NOMO-1 treated with dmso at 0.1 percent for 144 hours (cell line): Measurements from ENCODE around the gene C10orf67.
"Not testable (repeated sequence)": the region's sequence is repeated elsewhere in the genome, so short reads cannot be mapped to it uniquely, and the experiment has no call there.

Source experiments
- DNase-seq: peaks from one replicate; lab custom pipeline; 2025; ENCODE audit not compliant: unreplicated experiment; lab: John Stamatoyannopoulos, UW

Gene C10orf67

GRCh38 chr10:23362879-23363792 lies 18.5 kb upstream of the C10orf67 start:
- no peak for DNase-seq

DNA sequence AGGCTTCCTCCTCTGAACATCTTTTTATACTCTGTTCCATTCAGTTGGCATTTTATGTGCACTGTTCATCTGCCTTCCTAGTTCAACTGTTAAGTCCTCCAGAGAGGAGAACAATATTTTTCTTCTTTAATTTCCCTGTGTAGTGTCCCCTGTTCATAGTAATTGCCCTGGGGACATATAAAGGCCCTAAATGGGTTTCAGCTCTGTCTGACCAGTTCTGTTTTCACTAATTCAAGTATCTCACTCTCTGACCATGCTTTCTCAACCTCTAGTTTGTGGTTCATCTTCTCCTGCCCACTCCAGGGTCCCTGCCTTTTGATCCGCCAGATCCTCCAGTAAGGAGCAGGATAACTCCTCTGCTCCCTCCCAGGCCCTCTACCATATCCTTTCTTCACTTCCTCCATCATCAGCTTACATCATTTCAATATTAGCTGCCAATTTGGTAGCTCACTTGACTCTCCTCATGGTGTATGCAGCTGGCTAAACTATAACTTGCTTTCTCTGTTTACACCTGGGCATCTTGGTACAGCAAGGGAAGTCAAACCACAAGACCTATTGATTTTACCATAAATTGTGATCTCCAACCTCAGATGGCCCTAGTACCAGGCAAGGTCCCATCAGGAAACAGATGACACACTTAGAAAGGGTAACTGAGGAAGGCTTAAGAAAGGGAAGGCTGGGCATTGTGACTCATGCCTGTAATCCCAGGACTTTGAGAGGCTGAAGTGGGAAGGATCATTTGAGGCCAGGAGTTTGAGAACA lies 17.7 kb upstream of the C10orf67 start:
- no peak for DNase-seq

DNA sequence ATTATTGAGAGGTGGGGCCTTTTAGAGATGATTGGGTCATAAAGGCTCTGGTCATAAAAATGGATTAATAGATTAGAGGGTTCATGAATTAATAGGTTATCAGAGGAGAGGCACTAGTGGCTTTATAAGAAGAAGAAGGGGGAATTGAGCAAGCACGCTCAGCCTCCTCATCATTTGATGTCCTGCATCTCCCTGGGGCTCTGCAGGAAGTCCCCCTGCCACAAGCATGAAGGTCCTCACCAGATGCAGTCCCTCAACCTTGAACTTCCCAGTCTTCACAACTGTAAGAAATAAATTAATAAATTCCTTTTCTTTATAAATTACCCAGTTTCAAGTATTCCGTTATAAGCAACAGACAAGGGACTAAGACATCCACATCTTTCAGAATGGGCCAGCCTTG lies 17.1 kb upstream of the C10orf67 start:
- no peak for DNase-seq

DNA sequence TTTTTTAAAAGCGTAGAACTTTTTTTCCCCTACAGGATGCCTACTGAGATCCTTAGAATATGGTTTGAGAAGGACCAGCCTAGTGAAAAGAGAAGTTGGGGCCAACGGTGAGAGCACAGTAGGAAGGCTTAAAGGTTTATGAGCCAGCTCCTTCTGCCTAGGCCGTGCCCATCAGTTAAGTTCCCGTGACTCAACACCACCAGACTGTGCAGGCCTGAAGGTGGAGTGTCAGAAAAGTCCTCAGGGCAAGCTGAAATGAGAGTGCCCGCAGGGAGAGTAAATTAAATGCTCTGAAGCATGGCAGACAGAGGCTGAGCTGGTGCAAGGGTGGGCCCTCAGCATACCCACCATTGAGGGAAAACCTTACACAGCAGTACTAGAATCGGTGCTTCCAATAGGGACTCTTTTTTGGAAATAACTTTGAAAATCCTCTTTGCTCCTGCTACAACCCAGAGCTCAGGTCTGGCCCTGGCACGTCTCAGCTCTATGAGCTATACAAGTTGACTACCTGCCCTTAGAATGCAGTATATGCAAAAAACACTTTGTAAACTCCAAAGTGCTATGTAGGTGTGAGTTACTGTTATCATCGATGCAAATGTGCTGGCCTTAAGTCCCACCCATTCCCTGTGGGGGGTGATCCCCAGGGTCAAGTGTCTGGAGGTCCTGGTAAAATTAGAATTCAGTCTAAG lies 15.2 kb upstream of the C10orf67 start:
- DNase-seq, result no peak

DNA sequence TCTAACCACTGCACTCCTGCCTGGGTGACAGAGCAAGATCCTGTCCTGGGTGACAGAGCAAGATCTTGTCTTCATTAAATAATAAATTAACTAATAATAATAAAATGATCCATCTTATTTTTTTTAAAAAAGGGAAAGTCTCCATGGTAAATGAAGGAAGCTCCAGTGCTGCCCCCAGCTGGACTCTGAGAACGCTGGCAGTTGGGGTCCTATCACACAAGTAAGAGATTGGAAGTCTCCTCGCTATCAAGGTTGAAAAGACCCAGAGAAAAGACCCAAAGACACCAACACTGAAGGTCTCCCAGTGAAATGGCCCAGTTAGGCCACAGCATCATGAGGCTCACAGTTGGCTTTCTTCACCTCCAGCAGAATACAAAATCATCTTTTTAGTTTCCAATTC lies 13.8 kb upstream of the C10orf67 start:
- no peak for DNase-seq

- DNase-seq, result no peak
Measured at GRCh38 chr10:23354630-23355279, 10.2 kb upstream of the C10orf67 start.

DNA sequence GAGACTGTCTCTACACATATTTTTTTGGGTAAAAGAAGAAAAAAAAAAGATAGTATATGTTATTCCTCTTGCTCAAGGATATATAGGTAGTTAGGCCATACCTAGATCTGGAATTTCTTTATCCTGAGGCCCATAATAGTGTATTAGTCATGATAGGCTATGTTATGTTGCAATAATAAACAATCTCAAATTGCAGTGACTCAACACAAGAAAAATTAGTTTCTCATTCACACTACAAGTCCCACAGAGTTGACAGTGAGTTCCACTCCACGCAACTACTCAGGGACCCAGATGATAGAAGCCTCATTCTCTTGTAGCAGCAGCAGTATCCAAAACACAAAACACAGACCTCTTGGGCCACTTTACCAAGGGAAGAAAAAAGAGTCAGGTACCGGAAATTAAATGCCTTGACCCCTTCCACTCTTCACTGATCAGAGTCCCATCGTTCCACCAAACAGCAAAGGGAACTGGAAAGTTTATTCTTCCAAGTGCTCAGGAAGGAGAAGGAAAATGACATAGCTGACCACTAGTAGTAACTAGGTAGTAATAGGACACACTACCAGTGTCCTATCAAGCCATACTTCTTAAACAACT lies 7.4 kb upstream of the C10orf67 start:
- DNase-seq, result no peak

DNA sequence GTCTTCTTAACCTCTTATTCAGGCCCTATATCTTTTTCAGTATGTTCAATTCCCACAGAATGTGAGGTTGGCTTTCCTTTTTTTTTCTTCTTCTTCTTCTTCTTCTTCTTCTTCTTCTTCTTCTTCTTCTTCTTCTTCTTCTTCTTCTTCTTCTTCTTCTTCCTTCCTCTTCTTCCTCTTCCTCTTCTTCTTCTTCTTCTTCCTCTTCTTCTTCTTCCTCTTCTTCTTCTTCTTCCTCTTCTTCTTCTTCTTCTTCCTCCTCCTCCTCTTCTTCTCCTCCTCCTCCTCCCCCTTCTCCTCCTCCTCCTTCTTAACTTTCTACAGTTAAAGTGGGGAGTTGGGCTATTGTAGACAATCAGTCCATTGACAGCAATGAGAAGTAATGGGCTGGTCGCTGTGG lies 6.1 kb upstream of the C10orf67 start:
- not testable (repeated sequence) for DNase-seq

DNA sequence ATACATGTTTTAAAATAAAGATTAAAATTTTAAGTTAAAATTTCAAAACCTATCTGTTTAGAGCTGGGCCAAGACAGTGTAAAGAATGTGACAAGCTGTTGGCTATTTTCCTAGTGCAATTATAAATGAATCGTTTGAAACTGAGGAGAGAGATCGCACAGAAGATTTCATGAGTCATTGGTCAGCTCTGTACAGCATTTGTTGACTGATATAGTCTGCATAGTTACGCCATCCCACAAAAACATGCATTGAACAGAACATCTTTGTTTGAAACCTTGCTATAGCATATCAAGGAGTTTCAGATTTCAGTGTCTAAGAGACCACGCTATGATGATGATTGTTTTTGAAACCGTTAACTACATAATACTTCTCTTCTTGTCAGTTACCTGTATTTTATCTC lies 1.3 kb upstream of the C10orf67 start:
- no peak for DNase-seq

GRCh38 chr10:23343591-23344240 lies 881 bp downstream of the C10orf67 start:
- no peak for DNase-seq

- DNase-seq, result no peak
Measured at GRCh38 chr10:23342213-23342884, 2.2 kb downstream of the C10orf67 start.

GRCh38 chr10:23341004-23341403 lies 3.6 kb downstream of the C10orf67 start:
- no peak for DNase-seq

DNA sequence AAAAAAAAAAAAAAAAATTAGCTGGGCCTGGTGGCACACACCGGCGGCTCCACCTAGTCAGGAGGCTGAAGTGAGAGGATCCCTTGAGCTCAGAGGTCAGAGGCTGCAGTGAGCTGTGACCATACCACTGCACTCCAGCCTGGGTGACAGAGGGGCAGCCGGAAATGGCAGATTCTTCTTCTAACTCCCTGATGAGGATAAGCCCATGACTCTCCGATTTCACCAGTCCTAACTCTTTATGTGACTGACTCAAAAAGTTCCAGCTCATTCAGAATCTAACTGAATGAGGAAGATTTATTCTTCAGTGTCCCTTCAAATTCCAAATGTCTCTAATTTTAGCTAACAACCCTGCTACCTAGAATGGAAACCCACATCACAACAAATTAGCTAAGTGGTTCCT lies 4.2 kb downstream of the C10orf67 start:
- DNase-seq, result no peak

GRCh38 chr10:23338886-23339285 lies 5.7 kb downstream of the C10orf67 start:
- no peak for DNase-seq

DNA sequence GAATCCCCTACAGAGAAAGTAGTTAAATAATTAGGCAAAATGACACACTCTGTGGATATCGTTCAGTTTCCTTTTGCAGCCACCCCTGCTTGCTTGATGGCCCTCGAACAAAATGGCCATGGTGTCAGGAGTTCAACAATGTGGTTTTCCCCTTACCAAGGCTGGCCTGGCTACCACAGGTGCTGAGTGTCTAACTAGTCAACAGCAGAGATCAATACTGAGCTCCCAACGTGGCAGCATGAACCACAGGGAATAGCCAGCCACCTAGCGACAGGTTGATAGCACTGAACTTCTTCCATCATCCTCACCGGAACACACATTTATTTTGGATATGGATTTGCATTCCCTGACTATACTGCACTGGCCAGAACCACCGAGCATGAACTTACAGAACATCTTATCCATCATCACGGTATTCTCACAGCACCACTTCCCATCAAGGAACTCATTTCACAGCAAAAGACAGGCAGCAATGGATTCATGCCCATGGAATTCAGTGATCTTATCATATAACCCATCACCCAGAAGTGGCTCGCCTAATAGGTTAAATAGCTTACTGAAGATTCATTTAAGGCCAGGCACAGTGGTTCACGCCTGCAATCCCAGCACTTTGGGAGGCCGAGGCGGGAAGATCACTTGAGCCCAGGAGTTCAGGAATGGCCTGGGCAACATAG lies 6.3 kb downstream of the C10orf67 start:
- DNase-seq, result no peak

- DNase-seq, result no peak
Measured at GRCh38 chr10:23337616-23338015, 7.0 kb downstream of the C10orf67 start.

- peak; percentile 13 for DNase-seq
Measured at GRCh38 chr10:23331567-23332301, 12.9 kb downstream of the C10orf67 start.

DNA sequence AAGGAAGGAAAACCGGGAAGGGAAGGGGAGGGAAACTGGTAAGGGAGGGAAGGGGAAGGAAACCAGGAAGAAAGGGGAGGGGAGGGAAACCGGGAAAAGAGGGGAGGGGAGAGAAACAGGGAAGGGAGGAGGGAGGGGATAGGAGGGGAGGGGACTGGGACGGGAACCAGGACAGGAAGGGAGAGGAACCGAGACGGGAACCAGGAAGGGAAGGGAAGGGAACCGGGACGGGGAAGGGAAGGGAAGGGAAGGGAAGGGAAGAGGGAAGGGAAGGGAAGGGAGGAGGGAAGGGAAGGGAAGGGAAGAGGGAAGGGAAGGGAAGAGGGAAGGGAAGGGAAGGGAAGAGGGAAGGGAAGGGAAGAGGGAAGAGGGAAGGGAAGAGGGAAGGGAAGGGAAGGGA lies 13.6 kb downstream of the C10orf67 start:
- DNase-seq, result no peak
